ENCODE results near the gene ADCY5. TPM values are rescaled to one million over a fixed set of nuclear protein-coding genes. Genes with fewer than 3 reads are reported as not detected.

The ADCY5 gene
- polyA plus RNA-seq, 2 of the 4 experiments (the other 2 are of a cell fraction): 0.57 to 0.68 TPM

- H3K27ac ChIP-seq: no peak overlapping the region
- no peak overlapping the region for H3K4me2 ChIP-seq
- no peak overlapping the region for H3K4me3 ChIP-seq
- no peaks in the 10 kb centered on the region for H3K9me3 ChIP-seq
- TF ChIP-seq EHMT2 (IDR thresholded peaks at IDR 0.05; ENCODE audit: low read depth): no peak
- TF ChIP-seq NPAS2 (CRISPR knock-in tag; IDR thresholded peaks at IDR 0.05; ENCODE audit: borderline replicate concordance): no peak
- TF ChIP-seq RAD21 (conservative IDR thresholded peaks at IDR 0.05 in 1 of 2, IDR thresholded peaks at IDR 0.05 in 1 of 2): no peak
- no peak for TF ChIP-seq MAX (IDR thresholded peaks at IDR 0.05)
- TF ChIP-seq CBX8 (IDR thresholded peaks at IDR 0.05): no peak
- TF ChIP-seq PBX3 (IDR thresholded peaks at IDR 0.05): no peak
- no peak for TF ChIP-seq PHF8 (IDR thresholded peaks at IDR 0.05; ENCODE audit: borderline replicate concordance, low read depth)
- no peak for TF ChIP-seq KDM1A (IDR thresholded peaks at IDR 0.05; ENCODE audit: low read depth)
- DNase-seq (ENCODE audit: low read depth in 1 of 2, low spot score in 1 of 2): no peak
- no peak for ATAC-seq
- ChIA-PET POLR2A (no interaction called here), CTCF (interaction anchor here (1.3 to 12.1 kb wide), 2 partner anchors 10 to 226 kb away, joined by 4 to 112 read pairs; no protein-coding TSS in a partner anchor)
- WGBS (ENCODE audit: missing lambda C conversion rate): 72% methylated on average over 7 of the region's 7 CpGs
- FAIRE-seq: no peak
- H3K4me1 ChIP-seq: no peaks in the 10 kb centered on the region
Observed at GRCh38 chr3:123334056-123334455, 114.8 kb downstream of the ADCY5 start.

GRCh38 chr3:123333401-123333800 is 115.5 kb downstream of the ADCY5 start:
- POLR2A ChIA-PET: no interaction called here
- Histone ChIP-seq H3K9me3 (no peaks in the 10 kb centered on the region), H3K27ac (no peak overlapping the region), H3K4me1 (no peaks in the 10 kb centered on the region), H3K4me3 (no peak overlapping the region), H3K4me2 (no peak overlapping the region)
- DNase-seq (ENCODE audit: low read depth in 1 of 2, low spot score in 1 of 2) (no peak), FAIRE-seq (no peak), ATAC-seq (no peak)
- CTCF ChIA-PET: interaction anchor here (1.0 to 12.1 kb wide), 3 partner anchors 10 to 226 kb away, joined by 3 to 112 read pairs (median 4); no protein-coding TSS in a partner anchor
- WGBS (ENCODE audit: missing lambda C conversion rate): 44% methylated on average over 8 of the region's 10 CpGs
- no peak for TF ChIP-seq NPAS2 (CRISPR knock-in tag; IDR thresholded peaks at IDR 0.05; ENCODE audit: borderline replicate concordance)
- no peak for TF ChIP-seq HOXB13 (CRISPR knock-in tag; IDR thresholded peaks at IDR 0.05; ENCODE audit: low read depth)

- Histone ChIP-seq H3K4me1 (no peaks in the 10 kb centered on the region), H3K4me2 (no peak overlapping the region), H3K4me3 (no peak overlapping the region), H3K27ac (no peak overlapping the region), H3K9me3 (no peaks in the 10 kb centered on the region)
- ChIA-PET POLR2A (no interaction called here), CTCF (interaction anchor here (1.2 to 12.1 kb wide), 5 partner anchors 9 to 228 kb away, joined by 3 to 189 read pairs (median 3); no protein-coding TSS in a partner anchor)
- TF ChIP-seq RAD21 (conservative IDR thresholded peaks at IDR 0.05 in 1 of 2, IDR thresholded peaks at IDR 0.05 in 1 of 2) (no peak), EHF (CRISPR knock-in tag; IDR thresholded peaks at IDR 0.05) (no peak), ZFP36 (IDR thresholded peaks at IDR 0.05; ENCODE audit: borderline replicate concordance, partially characterized antibody) (no peak), CEBPB (IDR thresholded peaks at IDR 0.05) (no peak), E2F6 (IDR thresholded peaks at IDR 0.05; ENCODE audit: borderline replicate concordance, low read depth) (no peak), PBX3 (IDR thresholded peaks at IDR 0.05) (no peak)
- 82% methylated on average over 15 of the region's 15 CpGs for WGBS (ENCODE audit: missing lambda C conversion rate)
- ATAC-seq: no peak
- DNase-seq (ENCODE audit: low read depth in 1 of 2, low spot score in 1 of 2): no peak
- FAIRE-seq: no peak
Observed at GRCh38 chr3:123332124-123332641, 116.7 kb downstream of the ADCY5 start.

GRCh38 chr3:123331651-123332050 is 117.2 kb downstream of the ADCY5 start:
- ATAC-seq (no peak), FAIRE-seq (no peak), DNase-seq (ENCODE audit: low read depth in 1 of 2, low spot score in 1 of 2) (no peak)
- Histone ChIP-seq H3K9me3 (no peaks in the 10 kb centered on the region), H3K27ac (no peak overlapping the region), H3K4me1 (no peaks in the 10 kb centered on the region), H3K4me3 (no peak overlapping the region), H3K4me2 (no peak overlapping the region)
- ChIA-PET CTCF (interaction anchor here (1.2 to 12.1 kb wide), 6 partner anchors 9 to 228 kb away, joined by 3 to 189 read pairs (median 32); no protein-coding TSS in a partner anchor), POLR2A (no interaction called here)
- WGBS (ENCODE audit: missing lambda C conversion rate): 86% methylated on average over 9 of the region's 9 CpGs
- no peak for TF ChIP-seq SREBF2 (IDR thresholded peaks at IDR 0.05)
- TF ChIP-seq HDAC2 (IDR thresholded peaks at IDR 0.05): no peak
- TF ChIP-seq NFE2L2 (conservative IDR thresholded peaks at IDR 0.05; ENCODE audit: low read length): no peak
- no peak for TF ChIP-seq NR3C1 (IDR thresholded peaks at IDR 0.05)
- TF ChIP-seq ZFP36 (IDR thresholded peaks at IDR 0.05; ENCODE audit: borderline replicate concordance, partially characterized antibody): no peak
- no peak for TF ChIP-seq JUN (IDR thresholded peaks at IDR 0.05)
- no peak for TF ChIP-seq CBX8 (IDR thresholded peaks at IDR 0.05)
- no peak for TF ChIP-seq FOSB (CRISPR knock-in tag; IDR thresholded peaks at IDR 0.05)
- no peak for TF ChIP-seq FOXS1 (CRISPR knock-in tag; IDR thresholded peaks at IDR 0.05)
- no peak for TF ChIP-seq ZNF302 (CRISPR knock-in tag; IDR thresholded peaks at IDR 0.05)
- no peak for TF ChIP-seq CBX2 (IDR thresholded peaks at IDR 0.05; ENCODE audit: borderline replicate concordance, low read depth)
- no peak for TF ChIP-seq ELK1 (IDR thresholded peaks at IDR 0.05; ENCODE audit: low read depth, low read length)
- TF ChIP-seq NPAS2 (CRISPR knock-in tag; IDR thresholded peaks at IDR 0.05; ENCODE audit: borderline replicate concordance): no peak
- no peak for TF ChIP-seq RARB (CRISPR knock-in tag; IDR thresholded peaks at IDR 0.05)
- no peak for TF ChIP-seq JUNB (IDR thresholded peaks at IDR 0.05)
- TF ChIP-seq POLR2A (IDR thresholded peaks at IDR 0.05; ENCODE audit: low read length): no peak
- no peak for TF ChIP-seq GATA3 (IDR thresholded peaks at IDR 0.05; ENCODE audit: borderline replicate concordance)
- no peak for TF ChIP-seq HOXB5 (CRISPR knock-in tag; IDR thresholded peaks at IDR 0.05)
- no peak for TF ChIP-seq EP300 (IDR thresholded peaks at IDR 0.05)

Measured in A549 (cell line).